PC-9 (cell line): ENCODE results near the gene SLC24A1. TPM values are rescaled to one million over a fixed set of nuclear protein-coding genes. Genes with fewer than 3 reads are reported as not detected.

Experiments
- BruUV-seq: library from RNA; stranded (reverse); fragments of 400-500 nt; replicated peaks from 2 replicates; lab custom pipeline; 2021; lab: Mats Ljungman, UMichigan
- CTCF ChIA-PET: fragments of 300-600 bp; sonication (Branson Sonifier 250); formaldehyde crosslinking; loops from one replicate; lab custom pipeline; 2022; ENCODE audit warnings: antibody characterized with exemption; lab: Charles Lee
- POLR2A ChIA-PET: fragments of 300-600 bp; sonication (Branson Sonifier 250); formaldehyde crosslinking; loops from one replicate; lab custom pipeline; 2022; ENCODE audit warnings: antibody characterized with exemption; ENCODE audit not compliant: unreplicated experiment; lab: Charles Lee
- DNase-seq, 2 experiments: peaks; one replicate each; pipeline versions ENCODE4 v3.0.0 to v3.0.0-alpha.2; 2015 to 2022; ENCODE audit warnings: mixed read lengths in 1 of 2
- H2AFZ ChIP-seq: fragments of 200-600 bp; sonication (generic); 2 replicates; pipeline ENCODE4 v1.8.1; 2017; ENCODE audit warnings: antibody characterized with exemption
- H3F3A ChIP-seq: fragments of 200-600 bp; sonication (generic); 2 replicates; pipeline ENCODE4 v1.8.1; 2017; ENCODE audit warnings: antibody characterized with exemption, mild to moderate bottlenecking, low read depth; ENCODE audit not compliant: insufficient read depth
- H3K27ac ChIP-seq: fragments of 200-600 bp; sonication (generic); 2 replicates; pipeline ENCODE4 v1.6.1; 2016; ENCODE audit warnings: mixed run types
- H3K27me3 ChIP-seq: fragments of 200-600 bp; sonication (generic); 2 replicates; pipeline ENCODE4 v1.6.1; 2016; ENCODE audit warnings: low read depth, mixed run types; ENCODE audit not compliant: insufficient read depth
- H3K36me3 ChIP-seq: fragments of 200-600 bp; sonication (generic); 2 replicates; pipeline ENCODE4 v1.6.1; 2016; ENCODE audit warnings: low read depth, mixed run types
- H3K4me1 ChIP-seq: fragments of 200-600 bp; sonication (generic); replicated peaks from 2 replicates; pipeline ENCODE4 v1.6.1; 2016; ENCODE audit warnings: mixed run types; ENCODE audit not compliant: insufficient read depth
- H3K4me2 ChIP-seq: fragments of 200-600 bp; sonication (generic); 2 replicates; pipeline ENCODE4 v1.6.1; 2017; ENCODE audit warnings: mixed run types
- H3K4me3 ChIP-seq: fragments of 200-600 bp; sonication (generic); 2 replicates; pipeline ENCODE4 v1.6.1; 2016; ENCODE audit warnings: mixed run types
- H3K79me2 ChIP-seq: fragments of 200-600 bp; sonication (generic); 2 replicates; pipeline ENCODE4 v1.6.1; 2017; ENCODE audit warnings: low read depth, mixed run types
- H3K9me2 ChIP-seq: fragments of 200-600 bp; sonication (generic); 2 replicates; pipeline ENCODE4 v1.8.1; 2017; ENCODE audit warnings: mild to moderate bottlenecking; ENCODE audit not compliant: insufficient read depth
- H3K9me3 ChIP-seq: fragments of 200-600 bp; sonication (generic); 2 replicates; pipeline ENCODE4 v1.8.1; 2016; ENCODE audit warnings: low read depth; ENCODE audit not compliant: insufficient read depth
- H4K20me1 ChIP-seq: fragments of 200-600 bp; sonication (generic); 2 replicates; pipeline ENCODE4 v1.8.1; 2017; ENCODE audit not compliant: insufficient read depth
- EZH2 ChIP-seq: fragments of 200-600 bp; sonication (generic); IDR thresholded peaks from 2 replicates; pipeline ENCODE4 v1.8.0; 2017; ENCODE audit warnings: antibody characterized with exemption, low read depth
- intact Hi-C: fragments of 100-400 bp; cut with micrococcal nuclease; formaldehyde crosslinking; loops from one replicate; pipeline ENCODE4 v1.10.0; 2022; ENCODE audit not compliant: unreplicated experiment
- total RNA-seq: library from RNA; stranded (reverse); gene quantifications from 2 replicates; pipeline ENCODE4 v1.2.3, GENCODE V29; 2021
- TF ChIP-seq, protein P1 (sequence below): fragments of 200-600 bp; sonication (generic); conservative IDR thresholded peaks from 2 replicates; pipeline ENCODE4 v1.6.1; 2017; ENCODE audit warnings: mixed run types, antibody characterized with exemption, mild to moderate bottlenecking, moderate library complexity

The SLC24A1 gene
- total RNA-seq, 1 experiment from 2014 or later = 22.5 TPM

DNA sequence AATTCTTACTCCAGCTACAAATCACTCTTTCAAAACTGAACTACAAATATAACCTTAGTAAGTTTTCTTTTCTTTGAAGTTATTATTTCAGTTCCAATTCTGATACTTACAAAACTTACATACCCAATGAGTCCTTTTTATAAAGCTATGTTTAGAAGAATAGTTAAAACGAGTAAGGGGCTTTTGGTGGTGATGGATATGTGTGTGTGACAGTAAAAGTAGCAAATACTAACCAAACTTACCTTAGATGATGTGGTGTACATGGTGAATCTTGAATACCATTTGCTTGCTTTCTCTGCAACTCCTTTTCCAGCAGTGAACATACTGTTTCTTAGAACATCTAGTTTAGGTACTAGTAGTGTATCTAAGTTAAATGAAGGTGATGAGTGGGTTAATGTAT is 68.4 kb downstream of the SLC24A1 start:
- H3K9me2 ChIP-seq = no peaks in the 10 kb centered on the region
- H3F3A ChIP-seq = no peaks in the 10 kb centered on the region
- no peaks in the 10 kb centered on the region for H3K79me2 ChIP-seq
- DNase-seq = no peak
- H3K4me2 ChIP-seq = no peak overlapping the region
- no peak overlapping the region for H3K27ac ChIP-seq
- H3K4me1 ChIP-seq = no peaks in the 10 kb centered on the region
- intact Hi-C loops = no loop called here
- H3K9me3 ChIP-seq = no peaks in the 10 kb centered on the region
- no peaks in the 10 kb centered on the region for H4K20me1 ChIP-seq
- POLR2A ChIA-PET = interaction anchor here (0.6 kb wide), 1 partner anchor 659 kb away, joined by 15 read pairs; no protein-coding TSS in a partner anchor
- no peaks in the 10 kb centered on the region for H3K27me3 ChIP-seq
- TF ChIP-seq, protein P1, sequence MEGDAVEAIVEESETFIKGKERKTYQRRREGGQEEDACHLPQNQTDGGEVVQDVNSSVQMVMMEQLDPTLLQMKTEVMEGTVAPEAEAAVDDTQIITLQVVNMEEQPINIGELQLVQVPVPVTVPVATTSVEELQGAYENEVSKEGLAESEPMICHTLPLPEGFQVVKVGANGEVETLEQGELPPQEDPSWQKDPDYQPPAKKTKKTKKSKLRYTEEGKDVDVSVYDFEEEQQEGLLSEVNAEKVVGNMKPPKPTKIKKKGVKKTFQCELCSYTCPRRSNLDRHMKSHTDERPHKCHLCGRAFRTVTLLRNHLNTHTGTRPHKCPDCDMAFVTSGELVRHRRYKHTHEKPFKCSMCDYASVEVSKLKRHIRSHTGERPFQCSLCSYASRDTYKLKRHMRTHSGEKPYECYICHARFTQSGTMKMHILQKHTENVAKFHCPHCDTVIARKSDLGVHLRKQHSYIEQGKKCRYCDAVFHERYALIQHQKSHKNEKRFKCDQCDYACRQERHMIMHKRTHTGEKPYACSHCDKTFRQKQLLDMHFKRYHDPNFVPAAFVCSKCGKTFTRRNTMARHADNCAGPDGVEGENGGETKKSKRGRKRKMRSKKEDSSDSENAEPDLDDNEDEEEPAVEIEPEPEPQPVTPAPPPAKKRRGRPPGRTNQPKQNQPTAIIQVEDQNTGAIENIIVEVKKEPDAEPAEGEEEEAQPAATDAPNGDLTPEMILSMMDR = no peak
- TF ChIP-seq EZH2 = no peak
- no peaks in the 10 kb centered on the region for H3K36me3 ChIP-seq
- no peak overlapping the region for H2AFZ ChIP-seq
- BruUV-seq = no TSS peak
- CTCF ChIA-PET = no interaction called here
- H3K4me3 ChIP-seq = no peak overlapping the region

DNA sequence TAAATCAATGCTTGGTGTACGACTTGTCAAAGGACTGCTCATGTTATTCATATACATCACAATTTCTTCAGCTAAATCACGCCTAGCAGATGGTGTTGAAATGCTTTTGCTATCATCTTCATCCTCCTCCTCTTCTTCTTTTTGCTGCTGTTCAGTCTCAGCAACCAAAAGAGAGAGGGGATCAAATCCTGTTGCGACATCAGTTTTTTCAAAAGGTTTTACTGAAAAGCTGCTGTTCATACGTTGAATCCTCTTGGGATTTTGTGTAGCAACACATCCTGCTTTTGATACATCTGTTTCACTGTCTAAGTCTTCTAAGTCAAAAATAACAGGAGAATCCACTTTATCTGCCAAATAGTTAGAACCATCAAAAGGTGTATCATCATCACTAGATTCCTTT is 69.0 kb downstream of the SLC24A1 start:
- no peaks in the 10 kb centered on the region for H4K20me1 ChIP-seq
- H3K4me2 ChIP-seq = no peak overlapping the region
- H3K36me3 ChIP-seq = no peaks in the 10 kb centered on the region
- no peak overlapping the region for H3K4me3 ChIP-seq
- H3K9me3 ChIP-seq = no peaks in the 10 kb centered on the region
- TF ChIP-seq EZH2 = no peak
- TF ChIP-seq, protein P1 = no peak
- ChIA-PET CTCF (no interaction called here), POLR2A (no interaction called here)
- no peak overlapping the region for H2AFZ ChIP-seq
- no peaks in the 10 kb centered on the region for H3K4me1 ChIP-seq
- no peaks in the 10 kb centered on the region for H3K9me2 ChIP-seq
- no peaks in the 10 kb centered on the region for H3F3A ChIP-seq
- intact Hi-C loops = no loop called here
- no peaks in the 10 kb centered on the region for H3K27me3 ChIP-seq
- H3K79me2 ChIP-seq = no peaks in the 10 kb centered on the region
- no peak for DNase-seq
- no peak overlapping the region for H3K27ac ChIP-seq
- BruUV-seq = no TSS peak

DNA sequence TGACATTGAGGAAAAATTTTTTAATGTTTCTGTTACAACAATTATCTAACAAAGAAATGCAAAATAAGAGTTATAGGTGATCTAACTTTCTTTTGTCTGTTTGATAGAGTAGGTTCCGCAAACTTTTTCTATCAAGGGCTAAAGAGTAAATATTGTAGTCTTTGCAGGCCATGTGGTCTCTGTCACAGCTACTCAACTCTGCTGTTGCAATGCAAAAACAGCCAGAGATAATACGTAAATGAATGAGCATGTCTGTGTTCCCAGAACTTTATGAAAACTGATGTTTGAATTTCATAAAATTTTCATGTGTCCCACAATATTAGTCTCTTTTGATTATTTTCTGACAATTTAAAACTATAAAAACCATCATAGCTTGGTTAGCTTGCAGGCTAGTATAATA is 73.3 kb downstream of the SLC24A1 start:
- Histone ChIP-seq H3K27me3 (no peaks in the 10 kb centered on the region), H3K36me3 (peaks cover 7% of the 10 kb centered on the region; the same call in 1 of the 2 replicates), H3K9me2 (no peaks in the 10 kb centered on the region), H3K4me1 (no peaks in the 10 kb centered on the region), H3K79me2 (no peaks in the 10 kb centered on the region), H3F3A (no peaks in the 10 kb centered on the region), H3K4me3 (no peak overlapping the region), H3K4me2 (no peak overlapping the region), H2AFZ (no peak overlapping the region), H4K20me1 (no peaks in the 10 kb centered on the region), H3K9me3 (no peaks in the 10 kb centered on the region), H3K27ac (no peak overlapping the region)
- DNase-seq = no peak
- intact Hi-C loops = no loop called here
- POLR2A ChIA-PET = no interaction called here
- CTCF ChIA-PET = interaction anchor here (0.6 kb wide), 1 partner anchor 162 kb away, joined by 4 read pairs; no protein-coding TSS in a partner anchor
- no peak for TF ChIP-seq EZH2
- TF ChIP-seq, protein P1 = no peak
- no TSS peak for BruUV-seq

Other genes starting within 250 kb of the SLC24A1 start
- 0.22 and 0.38 TPM in 2 replicates for gene IGDCC3, start 243.9 kb upstream of the SLC24A1 start, total RNA-seq
- gene IGDCC4, start 199.0 kb upstream of the SLC24A1 start, total RNA-seq = 0.10 and 0.31 TPM in 2 replicates
- gene DPP8, start 104.2 kb upstream of the SLC24A1 start, total RNA-seq = 25.1 and 27.5 TPM in 2 replicates
- gene HACD3, start 91.5 kb upstream of the SLC24A1 start, total RNA-seq = 66.5 and 71.6 TPM in 2 replicates
- gene INTS14, start 10.8 kb upstream of the SLC24A1 start, total RNA-seq = 46.6 and 53.7 TPM in 2 replicates
- 12.6 and 16.3 TPM in 2 replicates for gene DENND4A, start 170.4 kb downstream of the SLC24A1 start, total RNA-seq
- 186 and 233 TPM in 2 replicates for gene RAB11A, start 247.6 kb downstream of the SLC24A1 start, total RNA-seq